Hepatocyte (in vitro differentiated cells): ENCODE results near the gene JMJD4. TPM values are rescaled to one million over a fixed set of nuclear protein-coding genes. Genes with fewer than 3 reads are reported as not detected.

Experiments used
- DNase-seq: peaks from one replicate; pipeline ENCODE4 v3.0.0-alpha.2; 2016; ENCODE audit warnings: low spot score
- H2AFZ ChIP-seq: fragments of 200-600 bp; sonication (generic); 2 replicates; pipeline ENCODE4 v1.6.0; 2016; ENCODE audit warnings: antibody characterized with exemption, mild to moderate bottlenecking
- H3K27ac ChIP-seq: fragments of 200-600 bp; sonication (generic); 2 replicates; pipeline ENCODE4 v1.5.1; 2016; ENCODE audit warnings: mild to moderate bottlenecking
- H3K27me3 ChIP-seq: fragments of 200-600 bp; sonication (generic); 2 replicates; pipeline ENCODE4 v1.6.1; 2016
- H3K36me3 ChIP-seq: fragments of 200-600 bp; sonication (generic); replicated peaks from 2 replicates; pipeline ENCODE4 v1.5.1; 2016; ENCODE audit warnings: low read depth; ENCODE audit not compliant: insufficient read depth
- H3K4me1 ChIP-seq: fragments of 200-600 bp; sonication (generic); 2 replicates; pipeline ENCODE4 v1.5.1; 2016; ENCODE audit warnings: mild to moderate bottlenecking, moderate library complexity; ENCODE audit not compliant: insufficient read depth
- H3K4me2 ChIP-seq: fragments of 200-600 bp; sonication (generic); 2 replicates; pipeline ENCODE4 v1.6.0; 2016
- H3K4me3 ChIP-seq: fragments of 200-600 bp; sonication (generic); 2 replicates; pipeline ENCODE4 v1.5.1; 2016; ENCODE audit warnings: mild to moderate bottlenecking
- H3K79me2 ChIP-seq: fragments of 200-600 bp; sonication (generic); 2 replicates; pipeline ENCODE4 v1.6.0; 2017; ENCODE audit warnings: mild to moderate bottlenecking
- H3K9me2 ChIP-seq: fragments of 200-600 bp; sonication (generic); replicated peaks from 2 replicates; pipeline ENCODE4 v1.6.0; 2017; ENCODE audit warnings: mild to moderate bottlenecking; ENCODE audit not compliant: insufficient read depth
- H3K9me3 ChIP-seq: fragments of 200-600 bp; sonication (generic); 2 replicates; pipeline ENCODE4 v1.5.1; 2016; ENCODE audit warnings: low read depth, mild to moderate bottlenecking
- H4K20me1 ChIP-seq: fragments of 200-600 bp; sonication (generic); 2 replicates; pipeline ENCODE4 v1.6.0; 2016; ENCODE audit warnings: mild to moderate bottlenecking; ENCODE audit not compliant: insufficient read depth, poor library complexity, severe bottlenecking
- CTCF ChIP-seq: fragments of 200-600 bp; sonication (generic); IDR thresholded peaks from 2 replicates; pipeline ENCODE4 v1.5.1; 2016; ENCODE audit warnings: antibody characterized with exemption, mild to moderate bottlenecking; ENCODE audit not compliant: poor library complexity
- EZH2 ChIP-seq: fragments of 200-600 bp; sonication (generic); IDR thresholded peaks from 2 replicates; pipeline ENCODE4 v1.6.1; 2016; ENCODE audit warnings: antibody characterized with exemption, mild to moderate bottlenecking, borderline replicate concordance
- EZH2phosphoT487 ChIP-seq: fragments of 200-600 bp; sonication (generic); IDR thresholded peaks from one replicate; pipeline ENCODE4 v1.6.1; 2018; ENCODE audit warnings: antibody characterized with exemption, mild to moderate bottlenecking, low read depth, moderate library complexity; ENCODE audit not compliant: unreplicated experiment, severe bottlenecking
- WGBS: methylation state at CpG from one replicate; pipeline ENCODE4 v1.1.6; 2016; ENCODE audit warnings: low lambda C conversion rate; ENCODE audit errors: missing lambda C conversion rate; 5-methylcytosine and 5-hydroxymethylcytosine counted together
- polyA plus RNA-seq: library from polyadenylated mRNA; unstranded; fragments of >200 nt; fragmentation: Nextera tagmentation; extraction: Ambion mirVana; gene quantifications from 2 replicates; pipeline ENCODE4 v1.2.1, GENCODE V29; 2016
- total RNA-seq: library from RNA; depleted of rRNA; stranded (reverse); fragments of >200 nt; gene quantifications from 2 replicates; pipeline ENCODE4 v1.2.3, GENCODE V29; 2014

JMJD4 gene
- total and polyA plus RNA-seq, 2 experiments from 2014 or later: 21.3 to 31.2 TPM

GRCh38 chr1:227728892-227729143 is 6.3 kb downstream of the JMJD4 start:
- WGBS: 0% methylated on average over 3 of the region's 11 CpGs

GRCh38 chr1:227728059-227728891 is 6.8 kb downstream of the JMJD4 start:
- H3K4me3 ChIP-seq: peak overlapping the region; percentile 77
- H4K20me1 ChIP-seq: peaks cover 3% of the 10 kb centered on the region
- H3K9me2 ChIP-seq: no peaks in the 10 kb centered on the region
- peak overlapping the region; percentile 99 for H3K4me2 ChIP-seq
- no peaks in the 10 kb centered on the region for H3K9me3 ChIP-seq
- H2AFZ ChIP-seq: peak overlapping the region; percentile 71
- no peaks in the 10 kb centered on the region for H3K36me3 ChIP-seq
- WGBS: 1% methylated on average over 28 of the region's 51 CpGs
- H3K27me3 ChIP-seq: no peaks in the 10 kb centered on the region
- peak; percentile 90 for DNase-seq
- H3K79me2 ChIP-seq: peaks cover 3% of the 10 kb centered on the region
- H3K4me1 ChIP-seq: peaks cover 19% of the 10 kb centered on the region
- H3K27ac ChIP-seq: peak overlapping the region; percentile 69
- TF ChIP-seq CTCF: no peak
- TF ChIP-seq EZH2: no peak
- TF ChIP-seq EZH2phosphoT487: no peak

More at GRCh38 chr1:227728892-227729143, 6.3 kb downstream of the JMJD4 start:
- peaks cover 8% of the 10 kb centered on the region for H3K79me2 ChIP-seq
- H4K20me1 ChIP-seq: peaks cover 3% of the 10 kb centered on the region
- H2AFZ ChIP-seq: peak overlapping the region; percentile 52
- H3K36me3 ChIP-seq: no peaks in the 10 kb centered on the region
- peak overlapping the region; percentile 99 for H3K4me2 ChIP-seq
- H3K4me3 ChIP-seq: peak overlapping the region; percentile 77
- peak overlapping the region; percentile 68 for H3K27ac ChIP-seq
- H3K9me3 ChIP-seq: no peaks in the 10 kb centered on the region
- DNase-seq: no peak
- no peaks in the 10 kb centered on the region for H3K27me3 ChIP-seq
- no peaks in the 10 kb centered on the region for H3K9me2 ChIP-seq
- TF ChIP-seq CTCF (no peak), EZH2 (no peak), EZH2phosphoT487 (no peak)
- H3K4me1 ChIP-seq: peaks cover 20% of the 10 kb centered on the region

- TF ChIP-seq CTCF (no peak), EZH2phosphoT487 (no peak), EZH2 (no peak)
- Histone ChIP-seq H4K20me1 (peaks cover 3% of the 10 kb centered on the region), H3K9me3 (no peaks in the 10 kb centered on the region), H3K4me3 (no peak overlapping the region), H3K27ac (no peak overlapping the region), H3K36me3 (no peaks in the 10 kb centered on the region), H2AFZ (no peak overlapping the region), H3K79me2 (no peaks in the 10 kb centered on the region), H3K4me1 (peaks cover 19% of the 10 kb centered on the region), H3K9me2 (no peaks in the 10 kb centered on the region), H3K4me2 (peak overlapping the region; percentile 99), H3K27me3 (no peaks in the 10 kb centered on the region)
- DNase-seq: no peak
- 93% methylated on average over 6 of the region's 6 CpGs for WGBS
Observed at GRCh38 chr1:227726924-227727599, 8.0 kb downstream of the JMJD4 start.
